Activated CD4-positive, CD25-positive, alpha-beta regulatory T cell treated with anti-CD3 and anti-CD28 coated beads, Interleukin-2, amount 50 U/mL, for 24 hours (primary cell): ENCODE measurements around the gene RBFOX2.

Experiments used
- ATAC-seq, 2 donors: fragments of 150-1000 bp; cut with Tn5 transposase; one replicate each; pipeline ENCODE4 v1.10.0; 2021; ENCODE audit warnings: mild to moderate bottlenecking in 1 of 2, moderate library complexity in 1 of 2

The RBFOX2 gene

DNA sequence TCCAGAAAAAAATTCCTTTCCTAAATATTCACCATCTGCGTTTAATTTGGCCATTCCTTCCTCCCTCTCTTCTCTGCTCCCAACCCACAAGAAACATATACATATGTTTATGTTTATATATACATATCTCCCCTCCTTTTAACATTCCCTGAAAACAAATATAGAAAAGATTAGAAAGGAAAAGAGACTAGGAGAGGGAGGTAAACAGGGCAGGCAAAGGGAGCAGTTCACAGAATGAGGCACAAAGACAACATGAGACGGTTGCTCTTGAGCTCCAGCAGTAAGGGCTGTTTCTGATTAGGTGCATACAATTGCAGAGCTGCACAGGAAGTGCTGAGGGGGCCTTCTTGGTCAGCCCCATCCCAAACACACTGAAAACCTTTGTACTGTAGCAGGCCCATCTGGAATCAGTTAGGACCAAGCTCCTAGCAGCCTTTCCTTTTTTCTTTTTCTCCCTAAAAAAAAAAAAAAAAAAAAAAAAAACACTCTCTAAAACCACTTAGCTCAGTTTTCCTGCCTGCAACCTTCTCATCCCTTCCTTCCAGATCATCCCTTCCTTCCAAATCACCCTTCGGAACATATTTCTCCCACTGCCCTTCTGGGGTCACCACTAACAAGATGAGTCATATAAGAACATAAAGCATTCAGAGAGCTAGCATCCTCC, 57.0 kb downstream of the RBFOX2 start:
- no peak for ATAC-seq

DNA sequence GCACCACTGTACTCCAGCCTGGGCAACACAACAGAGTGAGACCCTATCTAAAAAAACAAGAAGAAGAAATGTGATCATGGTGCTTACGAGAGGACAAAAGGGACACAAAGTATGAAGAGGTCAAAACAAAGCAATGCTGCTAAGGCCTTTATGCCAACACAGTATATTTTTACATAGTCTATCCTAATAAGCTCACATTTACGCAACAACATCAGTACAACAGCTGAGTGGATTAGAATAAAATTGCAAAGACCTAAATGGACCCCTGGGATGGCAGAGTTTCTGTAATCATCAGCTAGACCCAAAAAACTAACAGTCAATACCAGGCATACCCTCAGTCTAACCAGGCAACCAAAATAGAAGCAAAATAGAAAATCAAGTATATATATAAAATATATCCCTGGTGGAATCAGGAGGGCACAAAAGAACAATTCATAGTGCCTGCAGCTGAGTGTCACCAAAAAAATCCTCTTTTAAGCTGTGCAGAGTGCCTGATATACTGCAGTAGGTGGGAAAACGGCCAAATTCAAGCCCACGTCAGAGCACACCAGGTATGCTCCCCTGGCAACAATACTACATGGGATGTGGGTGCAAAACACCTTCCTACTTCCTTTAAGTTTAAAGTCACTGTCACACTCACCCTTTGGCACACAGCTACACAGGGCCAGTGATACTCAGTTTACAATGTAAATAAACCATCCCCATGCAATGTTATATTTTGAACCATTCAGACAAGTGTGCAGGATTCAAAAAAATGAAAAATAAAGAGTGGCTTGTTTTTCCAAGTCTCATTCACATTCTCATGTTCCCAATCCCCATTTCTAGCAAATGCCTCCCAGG, 57.8 kb downstream of the RBFOX2 start:
- no peak for ATAC-seq

DNA sequence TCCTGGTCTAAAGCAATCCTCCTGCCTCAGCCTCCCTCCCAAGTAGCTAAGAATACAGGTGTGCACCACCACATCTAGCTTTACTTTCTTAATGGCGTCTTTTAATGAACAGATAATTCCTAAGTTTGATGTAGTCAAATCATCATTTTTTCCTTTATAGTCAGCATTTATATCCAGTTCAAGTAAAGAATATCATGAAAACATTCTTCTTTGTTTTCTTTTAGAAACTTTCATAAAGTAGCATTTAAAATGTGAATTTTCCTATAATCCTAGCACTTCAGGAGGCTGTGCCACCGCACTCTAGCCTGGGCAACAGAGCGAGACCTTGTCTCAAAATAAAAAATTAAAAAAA, 61.6 kb downstream of the RBFOX2 start:
- ATAC-seq: no peak

DNA sequence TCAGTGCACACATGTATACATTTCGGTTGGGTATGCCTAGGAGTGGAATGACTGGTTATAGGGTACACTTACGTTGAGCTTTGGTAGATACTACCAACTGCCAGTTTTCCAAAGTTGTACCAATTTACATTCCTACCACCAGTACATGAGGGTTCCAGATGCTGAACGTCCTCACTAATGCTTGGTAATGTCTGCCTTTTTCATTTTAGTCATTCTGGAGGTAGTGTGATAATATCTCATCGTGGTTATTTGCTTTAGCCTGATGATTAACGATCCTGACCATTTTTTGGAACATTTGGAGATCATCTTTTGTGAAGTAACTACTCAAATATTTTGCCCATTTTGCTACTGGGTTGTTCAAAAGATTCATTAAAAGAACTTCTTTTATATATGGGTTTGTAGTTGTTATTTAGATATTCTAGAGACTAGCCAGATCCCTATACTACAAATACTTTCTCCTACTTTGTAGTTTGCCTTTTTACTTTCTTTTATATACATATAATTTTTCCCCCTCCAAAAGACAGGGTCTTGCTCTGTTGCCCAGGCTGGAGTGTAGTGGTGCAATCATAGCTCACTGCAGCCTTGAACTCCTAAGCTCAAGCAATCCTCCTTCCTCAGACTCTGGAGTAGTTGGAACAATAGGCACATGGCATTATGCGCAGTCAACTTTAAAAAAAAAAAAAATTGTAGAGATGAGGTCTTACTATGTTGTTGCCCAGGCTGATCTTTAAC, 62.1 kb downstream of the RBFOX2 start:
- ATAC-seq: no peak

DNA sequence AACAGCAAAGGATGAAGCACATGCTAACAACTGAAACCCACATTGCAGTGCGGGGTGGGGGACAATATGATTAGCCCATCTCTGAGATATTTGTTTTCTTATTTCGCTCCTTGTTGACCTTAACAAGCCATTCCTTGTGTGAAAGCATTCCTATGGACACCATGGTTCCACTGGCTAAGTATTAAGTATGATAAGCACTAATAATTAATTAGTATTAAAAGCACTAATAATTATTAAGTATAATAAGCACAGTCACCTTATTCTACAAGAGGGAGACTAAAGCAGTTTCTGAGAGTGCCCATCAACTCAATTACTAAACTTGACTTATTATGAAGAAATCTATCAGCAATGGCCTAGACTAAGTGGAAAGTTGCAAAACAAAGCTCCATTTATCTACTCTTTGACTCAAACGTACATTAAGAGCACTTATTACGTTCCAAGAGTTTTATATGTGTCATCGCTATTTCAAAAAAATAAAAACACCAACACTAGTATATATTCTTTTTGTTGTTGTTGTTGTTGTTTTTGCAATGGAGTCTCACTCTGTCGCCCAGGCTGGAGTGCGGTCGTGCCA, 65.3 kb downstream of the RBFOX2 start:
- no peak for ATAC-seq

DNA sequence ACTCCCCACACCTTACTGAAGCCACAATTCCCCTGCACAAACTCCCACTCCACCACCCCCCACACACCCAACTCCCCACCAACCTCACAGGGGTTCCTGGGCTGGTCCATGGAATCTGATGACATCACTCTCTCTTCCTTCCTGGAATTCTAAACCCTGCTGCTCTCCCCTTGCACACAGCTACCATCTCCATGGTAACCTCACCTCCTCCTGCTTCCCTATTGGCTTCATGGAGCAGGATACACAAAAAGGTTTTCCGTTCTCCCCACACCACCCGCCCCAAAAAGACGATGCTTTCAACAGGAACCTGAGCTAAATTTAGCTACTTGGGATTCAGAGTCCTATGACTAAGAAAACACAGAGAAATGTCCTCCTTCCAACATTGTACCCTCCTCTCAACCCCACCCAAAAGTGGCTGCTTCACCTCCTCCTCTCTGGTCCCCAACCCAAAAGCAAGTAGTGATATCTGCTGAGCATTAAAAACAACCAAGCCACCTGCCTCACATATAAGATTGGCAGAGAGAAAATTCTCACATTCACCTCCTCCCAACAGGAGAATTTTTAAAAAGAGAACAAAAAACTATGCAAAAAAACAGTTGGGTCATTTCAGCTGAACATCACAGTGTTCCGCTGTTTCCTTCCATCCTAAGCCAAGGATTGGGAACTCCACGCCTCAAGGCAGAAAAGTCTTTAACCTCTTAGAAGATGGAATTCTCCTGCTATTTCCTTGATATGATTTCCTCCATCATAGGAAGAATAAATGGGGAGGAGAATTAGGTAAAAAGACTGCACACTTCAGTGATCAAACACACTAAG, 66.9 kb downstream of the RBFOX2 start:
- no peak for ATAC-seq

DNA sequence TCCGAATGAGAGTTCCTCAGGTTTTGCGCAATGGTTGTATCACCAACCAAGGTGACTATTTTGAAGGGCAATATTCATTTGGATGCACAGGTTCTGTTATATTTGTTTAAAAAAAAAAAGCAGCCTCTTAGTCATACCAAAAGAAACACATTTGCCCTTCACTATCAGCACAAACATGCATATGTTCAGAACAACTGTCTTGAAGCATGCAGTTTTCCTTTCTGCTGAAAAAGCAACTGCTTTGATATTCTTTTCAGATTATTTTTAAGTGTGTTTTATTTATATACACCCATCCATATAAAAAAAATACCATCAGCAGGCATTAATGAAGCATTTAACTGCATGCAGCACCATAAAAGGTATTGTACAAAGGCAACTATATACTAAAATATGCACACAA, 67.8 kb downstream of the RBFOX2 start:
- no peak for ATAC-seq

DNA sequence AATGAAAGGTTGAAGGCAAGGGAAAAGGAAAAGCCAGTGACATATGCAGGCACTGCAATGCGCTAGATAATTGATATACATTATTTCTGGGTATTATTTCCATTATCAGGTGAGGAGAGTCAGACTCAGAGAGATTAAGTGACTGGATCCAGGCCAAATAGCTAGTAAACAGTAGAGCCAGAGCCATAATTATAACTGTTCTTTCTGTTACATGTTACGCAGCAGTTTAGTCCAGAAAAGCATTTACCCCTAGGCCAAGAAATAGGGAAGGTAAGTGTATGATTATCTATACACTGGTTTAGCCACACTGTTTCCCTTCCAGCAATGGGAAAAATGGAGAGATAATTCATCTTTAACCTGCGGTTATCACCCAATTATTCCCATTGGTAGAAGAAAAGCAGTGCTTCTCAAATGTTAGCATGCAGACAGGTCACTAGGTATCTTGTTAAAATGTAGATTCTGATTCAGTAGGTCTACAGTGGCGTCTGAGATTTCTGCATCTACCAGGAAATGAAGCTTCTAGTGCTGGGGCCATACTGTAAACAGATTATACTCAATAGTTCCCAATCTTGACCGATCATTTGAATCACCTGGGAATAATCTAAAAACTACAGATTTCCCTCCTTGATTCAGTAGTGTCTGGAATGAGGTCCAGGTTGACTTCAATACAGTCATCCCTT, 69.4 kb downstream of the RBFOX2 start:
- no peak for ATAC-seq

DNA sequence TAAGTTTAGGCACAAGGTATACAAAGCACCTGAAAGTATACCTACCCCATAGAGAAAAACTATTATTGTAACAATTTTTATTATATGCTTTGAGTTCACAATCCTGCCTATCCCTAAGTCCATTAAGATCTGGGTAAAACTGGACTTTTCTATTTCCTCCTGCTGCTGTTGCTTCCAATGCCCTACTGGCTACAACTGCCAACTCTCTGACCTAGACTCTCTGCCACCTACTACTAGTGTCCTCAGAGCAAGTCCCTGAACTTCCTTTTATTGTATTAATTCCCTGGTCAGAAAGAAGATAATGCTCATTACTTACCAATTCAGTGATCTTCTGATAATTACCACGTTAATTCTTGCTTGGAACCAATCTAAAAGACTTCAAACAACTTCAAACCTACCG, 70.3 kb downstream of the RBFOX2 start:
- no peak for ATAC-seq

DNA sequence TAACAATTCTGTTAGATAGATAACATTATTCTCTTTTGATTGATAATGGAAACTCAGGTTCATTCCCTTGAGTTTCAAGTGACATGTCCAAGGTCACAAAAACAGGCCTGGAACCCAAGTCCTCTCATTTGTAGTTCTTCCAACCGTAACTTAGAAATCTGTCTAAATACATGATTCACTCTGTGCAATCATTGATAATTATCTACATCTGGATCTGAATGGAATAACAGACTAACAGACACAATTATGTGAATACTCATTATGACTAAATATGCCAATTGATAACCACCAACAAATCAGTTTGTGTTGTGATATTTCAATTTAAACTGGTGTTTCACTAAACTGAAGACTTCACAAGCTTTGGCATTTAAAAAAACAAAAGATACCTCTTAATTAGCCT, 71.0 kb downstream of the RBFOX2 start:
- ATAC-seq: no peak

DNA sequence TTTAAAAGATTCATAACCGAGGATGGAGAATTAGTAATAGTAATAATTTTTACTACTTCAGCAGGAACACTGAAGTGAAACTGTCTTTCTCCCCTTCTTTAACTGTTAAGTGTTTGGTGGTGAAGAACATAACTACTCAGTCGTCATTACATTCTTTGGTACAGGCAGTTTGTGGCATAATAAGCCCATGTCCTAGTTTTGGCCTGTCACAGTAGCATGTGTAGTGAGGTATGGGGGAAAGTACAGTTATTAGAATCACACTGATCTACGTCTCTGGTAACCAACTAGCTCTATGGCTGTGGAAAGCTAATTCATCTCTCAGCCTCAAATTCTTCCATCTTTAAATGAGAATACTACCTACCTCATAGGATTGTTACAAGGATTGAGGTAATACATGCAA, 71.8 kb downstream of the RBFOX2 start:
- no peak for ATAC-seq

DNA sequence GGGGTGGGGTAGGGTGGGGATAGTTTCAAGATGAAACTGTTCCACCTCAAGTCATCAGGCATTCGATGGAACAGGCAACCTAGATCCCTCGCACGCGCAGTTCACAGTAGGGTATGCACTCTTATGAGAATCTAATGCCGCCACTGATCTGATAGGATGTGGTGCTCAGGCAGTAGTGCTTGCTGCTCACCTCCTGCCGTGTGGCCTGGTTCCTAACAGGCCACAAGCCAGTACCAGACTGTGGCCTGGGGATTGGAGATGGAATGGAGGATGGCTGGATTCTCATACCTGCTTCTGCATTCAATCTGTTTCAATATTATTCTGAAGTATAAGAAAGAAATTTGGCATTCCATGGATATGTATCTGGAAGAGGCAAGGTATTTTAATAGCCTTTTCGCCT, 73.1 kb downstream of the RBFOX2 start:
- ATAC-seq: no peak

DNA sequence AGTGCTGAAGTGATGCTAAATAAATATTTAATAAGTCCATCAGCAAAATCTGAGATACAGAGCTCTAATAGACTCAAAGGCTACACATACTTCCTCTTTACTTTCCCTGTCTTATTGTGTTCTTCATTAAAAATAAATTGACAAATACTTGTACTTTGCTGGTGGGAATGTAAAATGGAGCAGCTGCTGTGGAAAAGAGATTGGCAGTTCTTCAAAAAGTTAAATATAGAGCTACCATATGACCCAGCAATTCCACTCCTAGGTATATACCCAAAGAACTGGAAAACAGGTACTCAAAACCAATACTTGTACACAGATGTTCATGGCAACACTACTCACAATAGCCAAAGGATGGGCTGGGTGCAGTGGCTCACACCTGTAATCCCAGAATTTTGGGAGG, 76.0 kb downstream of the RBFOX2 start:
- no peak for ATAC-seq

DNA sequence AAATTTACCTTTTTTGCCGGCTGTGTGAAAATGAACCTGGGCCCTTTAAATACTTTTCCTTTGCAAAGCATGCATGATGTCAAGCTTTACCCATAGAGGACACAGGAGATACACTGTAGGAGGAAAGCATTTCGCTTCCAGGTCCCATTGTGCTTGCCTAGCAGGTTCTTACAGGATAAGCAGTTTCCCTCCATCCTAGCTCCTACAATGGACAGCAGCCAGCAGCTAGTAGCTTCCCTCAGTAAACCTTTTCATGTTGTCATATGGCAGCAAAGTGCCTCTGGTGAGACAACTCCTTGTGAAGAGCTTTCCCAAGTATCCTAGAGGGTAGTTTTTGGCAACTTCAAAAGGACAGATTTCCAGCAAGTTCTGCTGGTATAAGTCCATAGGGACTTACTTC, 78.4 kb downstream of the RBFOX2 start:
- ATAC-seq: no peak

DNA sequence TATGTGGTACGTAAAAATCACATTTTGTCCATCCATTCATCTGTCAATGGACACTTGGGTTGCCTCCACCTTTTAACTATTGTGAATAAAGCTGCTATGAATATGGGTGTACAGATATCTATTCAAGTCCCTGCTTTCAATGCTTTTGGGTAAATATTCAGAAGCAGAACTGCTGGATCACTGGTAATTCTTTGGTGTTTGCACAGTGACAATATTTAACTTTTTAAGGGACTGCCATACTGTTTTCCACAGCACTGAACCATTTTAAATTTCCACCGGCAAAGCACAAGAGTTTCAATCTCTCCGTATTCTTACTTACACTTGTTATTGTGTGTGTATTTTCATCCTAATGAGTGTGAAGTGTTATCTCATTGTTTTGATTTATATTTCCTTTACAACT, 79.4 kb downstream of the RBFOX2 start:
- no peak for ATAC-seq

DNA sequence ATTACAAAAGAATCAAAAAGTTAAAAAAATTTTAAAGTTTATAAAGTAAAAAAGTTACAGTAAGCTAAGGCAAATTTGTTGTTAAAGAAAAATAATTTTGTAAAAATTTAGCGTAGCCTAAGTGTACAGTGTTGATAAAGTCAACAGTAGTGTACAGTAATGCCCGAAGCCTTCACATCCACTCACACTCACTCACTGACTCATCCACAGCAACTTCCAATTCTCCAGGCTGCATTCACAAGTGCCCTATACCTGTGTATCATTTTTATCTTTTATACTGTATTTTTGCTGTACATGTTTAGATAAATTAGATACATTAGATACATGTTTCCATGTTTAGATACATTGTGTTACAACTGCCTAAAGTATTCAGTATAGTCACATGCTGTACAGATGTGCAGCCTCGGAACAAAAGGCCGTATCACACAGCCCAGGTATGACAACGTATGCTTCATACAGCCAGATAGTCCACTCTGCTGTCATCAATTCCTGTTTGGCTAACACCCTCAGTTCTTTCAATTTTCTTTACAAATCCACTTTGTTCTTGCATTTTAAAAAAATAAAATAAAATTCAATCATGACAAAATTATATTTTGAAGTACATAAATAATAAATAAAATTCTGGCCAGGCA, 80.7 kb downstream of the RBFOX2 start:
- ATAC-seq: no peak

DNA sequence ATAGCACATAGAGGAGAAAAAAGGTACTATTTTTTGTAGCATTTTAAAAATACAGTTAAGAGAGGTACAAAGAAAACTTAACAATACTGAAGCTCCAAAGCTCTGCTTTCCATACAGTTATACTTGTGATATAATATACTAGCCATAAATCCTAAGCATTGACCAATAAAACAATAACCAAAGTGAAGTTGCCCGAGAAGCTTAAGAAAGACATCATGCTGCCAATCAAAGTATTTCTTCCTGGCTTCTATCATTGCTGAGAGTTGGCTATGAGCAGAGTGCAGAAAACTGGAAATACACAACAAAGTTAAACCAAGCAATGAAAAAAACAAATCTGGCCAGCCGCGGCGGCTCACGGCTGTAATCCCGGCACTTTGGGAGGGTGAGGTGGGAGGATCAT, 84.2 kb downstream of the RBFOX2 start:
- ATAC-seq: no peak

DNA sequence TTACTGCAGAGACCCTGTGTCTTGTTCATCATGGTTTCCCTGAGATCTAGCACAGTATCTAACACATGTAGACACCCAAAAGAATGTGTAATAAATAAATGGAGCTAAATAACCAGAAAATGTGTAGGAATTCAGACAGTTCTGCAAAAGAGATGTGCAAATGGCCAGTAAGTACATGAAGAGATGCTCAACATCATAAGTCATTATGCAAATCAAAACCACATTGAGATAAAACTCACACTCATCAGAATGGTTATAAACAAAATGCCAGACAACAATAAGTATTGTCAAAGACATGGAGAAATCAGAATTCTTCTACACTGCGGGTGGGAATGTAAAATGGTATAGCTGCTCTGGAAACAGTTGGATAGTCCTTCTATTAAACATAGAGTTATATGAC, 88.5 kb downstream of the RBFOX2 start:
- no peak for ATAC-seq

DNA sequence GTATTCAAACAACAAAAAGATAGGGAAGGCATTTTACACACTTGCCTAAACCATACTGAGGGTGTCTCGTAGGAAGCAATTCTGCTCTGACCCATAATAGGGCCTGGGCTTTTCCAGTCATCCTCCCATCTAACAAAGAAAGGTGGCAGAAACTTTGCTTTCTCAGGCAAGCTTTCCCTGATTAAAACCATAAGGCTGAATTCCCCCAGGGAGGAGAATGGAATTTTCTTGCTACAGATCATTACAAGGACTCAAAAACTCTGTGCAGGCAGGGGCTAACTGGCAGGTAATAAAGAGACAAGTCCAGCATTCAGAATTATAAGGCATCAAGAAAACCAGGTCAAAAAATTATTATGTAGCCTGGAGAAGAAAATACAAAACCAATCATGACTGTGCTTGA, 90.4 kb downstream of the RBFOX2 start:
- no peak for ATAC-seq

DNA sequence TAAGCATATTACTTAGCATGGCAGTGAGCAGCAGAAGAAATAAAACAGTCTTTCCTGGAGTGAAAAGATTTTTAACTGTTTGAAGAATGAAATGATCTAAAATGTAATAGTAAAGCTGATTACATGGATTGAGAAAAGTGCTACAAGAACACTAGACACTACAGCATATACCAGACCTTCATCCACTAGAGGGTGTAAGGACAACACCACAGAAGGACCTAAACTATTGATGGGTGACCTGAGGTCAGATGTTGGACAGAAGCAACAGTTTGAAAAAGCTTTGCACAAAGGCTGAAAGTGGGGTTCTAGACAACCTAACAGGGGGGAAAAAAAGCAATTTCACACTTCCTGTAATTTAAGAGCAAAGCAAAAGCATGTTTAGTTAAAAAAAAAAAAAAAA, 97.7 kb downstream of the RBFOX2 start:
- ATAC-seq: no peak

DNA sequence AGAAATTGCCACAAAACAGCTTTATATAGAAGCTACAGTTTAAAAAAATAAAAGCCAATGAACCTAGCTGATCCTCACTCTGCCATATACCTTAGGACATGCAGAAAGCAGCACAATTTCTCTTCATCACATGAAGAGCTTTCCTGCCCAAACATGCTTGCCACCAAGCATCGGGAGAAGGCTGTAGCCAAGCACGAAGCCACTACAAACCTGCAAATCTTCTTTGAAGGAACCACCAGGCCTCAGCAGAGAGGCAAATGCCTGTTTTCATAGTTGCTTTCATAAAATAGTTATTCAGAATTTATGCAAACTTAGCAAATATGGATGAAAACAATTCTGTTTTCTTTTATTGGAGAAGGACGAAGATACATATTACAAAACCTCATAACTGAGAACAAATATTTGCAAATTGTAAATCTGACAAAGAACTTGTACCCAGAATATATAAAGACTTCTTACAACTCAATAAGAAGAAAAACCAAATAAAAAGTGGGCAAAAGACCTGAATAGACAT, 100.3 kb downstream of the RBFOX2 start:
- ATAC-seq: no peak
